HG02943 (cell line): Measurements from ENCODE around the gene CFDP1.
"Not testable (repeated sequence)": the region's sequence is repeated elsewhere in the genome, so short reads cannot be mapped to it uniquely, and the experiment has no call there.

Experiments
- ATAC-seq: cut with Tn5 transposase; IDR thresholded peaks from one replicate; pipeline ENCODE4 v1.9.1; 2021; ENCODE audit warnings: mild to moderate bottlenecking, low read depth, moderate library complexity; ENCODE audit not compliant: unreplicated experiment

CFDP1 gene

GRCh38 chr16:75459691-75460090 is 26.4 kb upstream of the CFDP1 start:
- ATAC-seq = no peak

- no peak for ATAC-seq
These were observed 25.1 kb upstream of the CFDP1 start for GRCh38 chr16:75458439-75458838.

GRCh38 chr16:75458029-75458428 is 24.7 kb upstream of the CFDP1 start:
- ATAC-seq = no peak

- ATAC-seq = no peak
These were observed 24.2 kb upstream of the CFDP1 start for GRCh38 chr16:75457485-75458021.

- no peak for ATAC-seq
These were observed 23.7 kb upstream of the CFDP1 start for GRCh38 chr16:75456971-75457370.

GRCh38 chr16:75456486-75456885 is 23.2 kb upstream of the CFDP1 start:
- ATAC-seq = not testable (repeated sequence)

- ATAC-seq = no peak
These were observed 22.4 kb upstream of the CFDP1 start for GRCh38 chr16:75455677-75456076.

- ATAC-seq = no peak
These were observed 19.3 kb upstream of the CFDP1 start for GRCh38 chr16:75452464-75453190.

GRCh38 chr16:75446416-75446815 is 13.1 kb upstream of the CFDP1 start:
- no peak for ATAC-seq

- ATAC-seq = no peak
These were observed 12.0 kb upstream of the CFDP1 start for GRCh38 chr16:75445298-75445697.

- ATAC-seq = no peak
These were observed 10.0 kb upstream of the CFDP1 start for GRCh38 chr16:75443298-75443697.

GRCh38 chr16:75433732-75434413 is 570 bp upstream of the CFDP1 start:
- peak; percentile 66 for ATAC-seq

- ATAC-seq = no peak
These were observed 3.5 kb downstream of the CFDP1 start for GRCh38 chr16:75429621-75430403.

- not testable (repeated sequence) for ATAC-seq
These were observed 6.8 kb downstream of the CFDP1 start for GRCh38 chr16:75426524-75426923.

- ATAC-seq = not testable (repeated sequence)
These were observed 9.1 kb downstream of the CFDP1 start for GRCh38 chr16:75424105-75424762.

- no peak for ATAC-seq
These were observed 9.6 kb downstream of the CFDP1 start for GRCh38 chr16:75423723-75424104.

GRCh38 chr16:75421820-75422126 is 11.5 kb downstream of the CFDP1 start:
- ATAC-seq = no peak

GRCh38 chr16:75420987-75421819 is 12.1 kb downstream of the CFDP1 start:
- ATAC-seq = no peak

GRCh38 chr16:75416904-75417565 is 16.3 kb downstream of the CFDP1 start:
- no peak for ATAC-seq
